GM18907 (cell line): ENCODE results near the gene PTPRC.
A peak's percentile ranks its signal among the peaks of the same experiment; 100 is the strongest.
"Not testable (repeated sequence)": the region's sequence is repeated elsewhere in the genome, so short reads cannot be mapped to it uniquely, and the experiment has no call there.

Experiments
- ATAC-seq: cut with Tn5 transposase; IDR thresholded peaks from one replicate; pipeline ENCODE4 v1.9.1; 2021; ENCODE audit warnings: mild to moderate bottlenecking, moderate library complexity; ENCODE audit not compliant: unreplicated experiment

PTPRC gene, protein sequence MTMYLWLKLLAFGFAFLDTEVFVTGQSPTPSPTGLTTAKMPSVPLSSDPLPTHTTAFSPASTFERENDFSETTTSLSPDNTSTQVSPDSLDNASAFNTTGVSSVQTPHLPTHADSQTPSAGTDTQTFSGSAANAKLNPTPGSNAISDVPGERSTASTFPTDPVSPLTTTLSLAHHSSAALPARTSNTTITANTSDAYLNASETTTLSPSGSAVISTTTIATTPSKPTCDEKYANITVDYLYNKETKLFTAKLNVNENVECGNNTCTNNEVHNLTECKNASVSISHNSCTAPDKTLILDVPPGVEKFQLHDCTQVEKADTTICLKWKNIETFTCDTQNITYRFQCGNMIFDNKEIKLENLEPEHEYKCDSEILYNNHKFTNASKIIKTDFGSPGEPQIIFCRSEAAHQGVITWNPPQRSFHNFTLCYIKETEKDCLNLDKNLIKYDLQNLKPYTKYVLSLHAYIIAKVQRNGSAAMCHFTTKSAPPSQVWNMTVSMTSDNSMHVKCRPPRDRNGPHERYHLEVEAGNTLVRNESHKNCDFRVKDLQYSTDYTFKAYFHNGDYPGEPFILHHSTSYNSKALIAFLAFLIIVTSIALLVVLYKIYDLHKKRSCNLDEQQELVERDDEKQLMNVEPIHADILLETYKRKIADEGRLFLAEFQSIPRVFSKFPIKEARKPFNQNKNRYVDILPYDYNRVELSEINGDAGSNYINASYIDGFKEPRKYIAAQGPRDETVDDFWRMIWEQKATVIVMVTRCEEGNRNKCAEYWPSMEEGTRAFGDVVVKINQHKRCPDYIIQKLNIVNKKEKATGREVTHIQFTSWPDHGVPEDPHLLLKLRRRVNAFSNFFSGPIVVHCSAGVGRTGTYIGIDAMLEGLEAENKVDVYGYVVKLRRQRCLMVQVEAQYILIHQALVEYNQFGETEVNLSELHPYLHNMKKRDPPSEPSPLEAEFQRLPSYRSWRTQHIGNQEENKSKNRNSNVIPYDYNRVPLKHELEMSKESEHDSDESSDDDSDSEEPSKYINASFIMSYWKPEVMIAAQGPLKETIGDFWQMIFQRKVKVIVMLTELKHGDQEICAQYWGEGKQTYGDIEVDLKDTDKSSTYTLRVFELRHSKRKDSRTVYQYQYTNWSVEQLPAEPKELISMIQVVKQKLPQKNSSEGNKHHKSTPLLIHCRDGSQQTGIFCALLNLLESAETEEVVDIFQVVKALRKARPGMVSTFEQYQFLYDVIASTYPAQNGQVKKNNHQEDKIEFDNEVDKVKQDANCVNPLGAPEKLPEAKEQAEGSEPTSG (N-terminal part only)

DNA sequence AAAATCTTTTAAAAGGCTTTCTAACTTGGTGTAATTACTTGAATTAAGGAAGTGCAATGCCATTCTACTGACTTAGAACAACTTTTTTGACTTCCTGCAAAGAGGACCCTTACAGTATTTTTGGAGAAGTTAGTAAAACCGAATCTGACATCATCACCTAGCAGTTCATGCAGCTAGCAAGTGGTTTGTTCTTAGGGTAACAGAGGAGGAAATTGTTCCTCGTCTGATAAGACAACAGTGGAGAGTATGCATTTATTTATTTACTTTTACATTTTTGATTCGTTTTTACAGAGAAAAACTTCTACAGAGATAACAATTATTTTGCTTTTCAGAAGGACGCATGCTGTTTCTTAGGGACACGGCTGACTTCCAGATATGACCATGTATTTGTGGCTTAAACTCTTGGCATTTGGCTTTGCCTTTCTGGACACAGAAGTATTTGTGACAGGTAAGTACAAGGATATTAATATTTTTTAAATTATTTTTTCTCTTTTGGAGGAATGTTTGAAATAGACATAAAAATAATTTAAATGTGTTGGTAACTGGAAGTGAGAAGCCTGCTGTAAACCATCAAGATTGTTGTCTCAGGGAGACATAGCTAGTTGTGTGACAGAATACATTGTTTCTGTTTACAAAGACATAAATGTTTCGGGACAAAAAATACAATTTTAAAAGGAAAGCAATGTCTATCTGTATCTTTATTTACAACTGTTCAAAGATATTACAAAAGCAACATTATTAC, at the start of gene PTPRC:
PTPRC (plus strand) TSS at position 147 of the 742 bp plus-strand sequence; CDS start at position 376, 229 bp downstream.
- ATAC-seq: peak; percentile 77

DNA sequence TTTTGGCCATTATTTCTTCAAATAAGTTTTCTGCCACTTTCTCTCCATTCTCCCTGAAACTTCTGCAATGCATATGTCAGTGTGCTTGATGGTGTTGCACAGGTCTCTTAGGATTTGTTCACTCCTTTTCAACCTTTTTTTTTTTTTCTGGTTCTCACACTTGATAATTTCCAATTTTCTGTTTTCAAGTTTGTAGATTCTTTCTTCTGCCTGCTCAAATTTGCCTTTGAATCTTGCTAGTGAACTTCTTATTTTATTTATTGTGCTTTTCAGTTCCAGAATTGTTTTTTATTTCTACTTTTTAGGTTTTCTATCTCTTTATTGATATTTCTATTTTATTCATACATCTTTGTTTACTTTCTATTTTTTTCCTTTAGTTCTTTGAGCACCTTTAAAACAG, 48.4 kb upstream of the PTPRC start:
- ATAC-seq: no peak

DNA sequence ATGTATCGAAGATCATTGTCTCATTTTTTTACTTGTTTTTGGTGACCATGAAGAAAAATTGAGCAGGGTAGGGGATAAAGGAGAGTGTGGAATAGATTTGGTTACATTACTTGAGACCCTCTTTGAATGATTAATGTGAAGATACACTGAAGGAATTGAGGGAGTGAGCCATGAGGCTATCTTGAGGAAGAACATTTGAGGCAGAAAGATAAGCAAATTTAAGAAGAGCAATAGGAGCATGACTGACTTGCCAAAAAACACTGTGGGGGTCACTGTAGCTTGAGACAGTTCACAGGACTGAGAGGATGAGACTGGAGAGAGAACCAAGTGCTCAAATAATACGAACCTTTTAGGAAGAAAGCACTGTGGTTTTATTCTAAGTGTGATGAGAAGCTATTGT, 43.1 kb upstream of the PTPRC start:
- ATAC-seq: no peak

DNA sequence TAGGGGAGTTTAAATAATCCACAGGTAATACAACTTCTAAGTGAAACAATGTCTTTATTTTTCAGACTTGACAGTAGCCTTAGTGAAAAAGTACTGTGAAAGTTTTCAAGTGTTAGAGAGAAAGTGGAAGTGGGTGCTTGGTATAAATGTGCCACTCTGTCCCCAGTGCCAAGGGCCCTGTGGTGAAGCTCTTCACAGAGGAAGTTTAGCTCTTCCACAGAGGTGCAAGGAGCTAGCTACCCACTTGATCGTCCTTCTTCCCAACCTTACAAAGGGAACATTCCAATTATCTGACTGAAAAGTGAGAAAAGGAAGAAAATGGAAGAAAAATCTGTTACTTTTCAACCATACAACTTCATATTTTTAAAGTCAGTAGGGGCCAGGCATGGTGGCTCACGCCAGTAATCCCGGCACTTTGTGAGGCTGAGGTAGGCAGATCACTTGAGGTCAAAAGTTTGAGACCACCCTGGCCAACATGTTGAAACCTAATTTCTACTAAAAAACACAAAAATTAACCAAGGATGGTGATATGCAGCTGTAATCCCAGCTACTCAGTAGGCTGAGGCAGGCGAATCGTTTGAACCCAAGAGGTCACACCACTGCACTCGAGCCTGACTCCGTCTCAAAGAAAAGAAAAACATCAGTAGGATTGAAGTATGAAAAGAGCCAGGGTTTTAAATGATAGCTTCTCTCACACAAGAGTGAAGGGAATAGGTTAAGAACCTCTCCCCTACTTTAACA, 41.0 kb upstream of the PTPRC start:
- no peak for ATAC-seq

DNA sequence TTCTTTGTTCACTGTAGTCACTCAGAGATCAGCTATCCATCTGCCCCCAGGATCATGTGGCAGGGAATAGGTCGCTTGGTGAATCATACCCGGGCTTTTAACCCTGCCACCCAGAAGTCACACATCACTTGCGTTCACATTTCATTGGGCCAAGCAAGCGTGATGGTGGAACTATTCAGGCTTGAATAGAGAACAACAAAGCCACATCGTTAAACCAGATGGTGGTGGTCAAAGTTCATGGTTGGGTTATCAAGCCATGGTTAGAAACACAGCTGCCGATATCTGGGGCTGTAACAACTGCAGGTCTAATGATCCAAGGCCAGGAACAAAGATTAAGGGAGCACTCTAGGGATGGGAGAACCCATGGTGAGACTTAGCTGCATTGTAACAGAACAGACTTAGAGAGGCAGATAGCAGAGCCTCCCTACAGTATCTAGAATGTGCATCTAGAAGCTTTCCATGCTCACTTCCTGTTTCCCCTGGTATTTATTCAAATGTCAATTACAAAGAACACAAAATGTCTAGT, 40.0 kb upstream of the PTPRC start:
- peak; percentile 87 for ATAC-seq

DNA sequence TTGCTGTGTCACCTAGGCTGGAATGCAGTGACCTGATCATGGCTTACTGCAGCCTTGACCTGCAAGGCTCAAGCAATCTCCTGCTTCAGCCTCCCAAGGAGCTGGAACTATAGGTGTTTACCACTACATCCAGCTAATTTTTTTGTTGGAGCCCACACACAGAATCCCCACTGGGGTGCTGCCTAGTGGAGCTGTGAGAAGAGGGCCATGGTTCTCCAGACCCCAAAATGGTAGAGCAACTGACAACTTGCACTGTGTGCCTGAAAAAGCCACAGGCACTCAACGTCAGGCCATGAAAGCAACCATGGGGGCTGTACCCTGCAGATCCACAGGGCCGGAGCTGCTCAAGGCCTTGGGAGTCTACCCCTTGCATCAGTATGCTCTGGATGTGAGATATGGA, 39.1 kb upstream of the PTPRC start:
- ATAC-seq: no peak

DNA sequence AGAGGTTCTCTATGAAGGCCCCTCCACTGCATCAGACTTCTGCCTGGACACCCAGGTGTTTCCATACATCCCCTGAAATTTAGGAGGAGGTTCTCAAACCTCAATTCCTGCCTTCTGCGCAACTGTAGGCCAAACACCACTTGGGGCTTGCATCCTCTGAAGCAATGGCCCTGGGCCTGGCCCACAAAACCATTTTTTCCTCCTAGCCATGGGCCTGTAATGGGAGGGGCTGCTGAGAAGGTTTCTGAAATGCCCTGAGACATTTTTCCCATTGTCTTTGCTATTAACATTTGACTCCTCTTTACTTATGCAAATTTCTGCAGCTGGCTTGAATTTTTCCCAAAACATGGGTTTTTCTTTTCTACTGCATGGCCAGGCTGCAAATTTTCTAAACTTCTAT, 37.9 kb upstream of the PTPRC start:
- ATAC-seq: no peak

DNA sequence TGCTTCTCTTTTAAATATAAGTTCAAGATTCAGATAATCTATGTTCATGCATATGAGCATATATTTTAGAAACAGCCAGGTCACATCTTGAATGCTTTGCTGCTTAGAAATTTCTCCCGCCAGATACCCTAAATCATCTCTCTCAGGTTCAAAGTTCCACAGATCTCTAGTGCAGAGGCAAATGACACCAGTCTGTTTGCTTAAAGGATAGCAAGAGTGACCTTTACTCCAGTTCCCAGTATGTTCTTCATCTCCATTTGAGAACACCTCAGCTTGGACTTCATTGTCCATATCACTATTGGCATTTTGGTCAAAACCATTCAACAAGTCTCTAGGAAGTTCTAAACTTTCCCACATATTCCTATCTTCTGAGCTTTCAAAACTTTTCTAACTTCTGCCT, 37.5 kb upstream of the PTPRC start:
- not testable (repeated sequence) for ATAC-seq

DNA sequence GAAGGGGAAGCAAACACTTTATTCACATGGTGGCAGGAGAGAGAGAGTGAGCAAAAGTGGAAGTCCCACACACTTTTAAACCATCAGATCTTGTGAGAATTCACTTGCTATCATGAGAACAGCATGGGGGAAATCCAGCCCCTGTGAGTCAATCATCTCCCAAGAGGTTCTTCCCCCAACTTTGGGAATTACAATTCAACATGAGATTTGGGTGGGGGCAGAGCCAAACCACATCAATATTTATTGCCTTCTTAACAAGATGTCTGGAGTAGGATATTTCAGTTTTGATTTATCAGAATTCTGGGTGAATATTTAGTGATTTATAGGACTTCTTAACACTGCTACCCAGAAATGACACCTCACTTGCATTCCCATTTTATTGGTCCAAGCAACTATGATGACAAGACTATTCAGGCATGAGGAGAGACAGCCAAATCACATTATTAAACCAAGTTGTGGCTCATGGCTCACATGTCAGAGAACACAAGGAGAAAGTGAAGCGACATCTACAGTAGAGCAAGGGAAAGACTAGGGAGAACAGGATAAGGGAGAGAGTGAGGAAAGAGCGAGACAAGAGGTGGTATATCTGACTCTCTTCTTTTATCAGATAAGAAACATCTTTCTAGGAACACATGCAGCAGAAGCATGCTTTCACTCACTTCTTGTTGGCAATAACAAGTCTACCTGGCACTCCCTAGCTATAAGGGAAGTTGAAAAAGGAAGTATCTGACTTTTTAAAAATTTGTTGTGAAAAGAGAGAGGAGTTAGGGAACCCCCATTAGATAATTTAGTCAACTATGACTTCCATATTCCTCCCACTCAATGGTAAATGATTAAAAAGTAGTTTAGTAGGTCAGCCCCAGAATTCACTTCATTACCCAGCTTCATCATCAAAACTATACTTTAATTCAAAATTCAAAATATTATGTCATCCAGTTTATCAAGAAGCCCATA, 36.6 kb upstream of the PTPRC start:
- peak; percentile 17 for ATAC-seq

DNA sequence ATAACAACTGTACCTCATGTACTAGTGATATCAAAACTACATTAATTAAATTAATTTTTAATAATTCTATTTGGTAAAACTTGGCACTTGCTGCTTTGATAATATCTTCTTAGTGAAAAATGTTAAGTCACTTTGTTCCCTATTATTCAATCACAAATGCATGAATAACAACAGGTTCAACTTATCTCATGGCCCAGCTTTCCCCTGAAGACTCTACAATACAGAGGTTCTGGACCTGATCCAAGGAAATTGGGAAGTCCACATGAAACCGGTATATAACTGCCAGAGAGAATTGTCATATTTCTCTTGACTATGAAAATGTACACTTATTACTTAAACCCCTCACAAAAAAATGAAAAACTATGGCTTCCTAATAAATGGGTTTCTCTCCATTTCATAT, 33.9 kb upstream of the PTPRC start:
- ATAC-seq: no peak

DNA sequence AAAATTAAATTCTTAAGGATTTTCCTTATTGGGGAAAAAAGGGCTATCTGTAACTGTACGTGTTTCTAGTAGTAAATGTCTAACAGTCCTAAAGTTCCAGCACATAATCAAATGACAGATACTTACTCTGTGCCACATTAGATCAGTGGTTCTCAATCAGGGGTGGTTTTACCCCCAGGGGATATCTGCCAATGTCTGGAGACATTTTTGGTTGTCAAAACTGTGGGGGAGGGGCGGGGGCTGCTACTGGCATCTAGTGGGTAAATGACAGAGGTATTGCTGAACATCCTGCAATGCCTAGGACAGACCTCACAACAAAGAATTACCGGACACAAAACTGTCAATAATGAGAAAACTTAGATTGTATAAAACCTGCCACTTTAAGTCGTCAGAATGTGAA, 33.4 kb upstream of the PTPRC start:
- ATAC-seq: no peak

DNA sequence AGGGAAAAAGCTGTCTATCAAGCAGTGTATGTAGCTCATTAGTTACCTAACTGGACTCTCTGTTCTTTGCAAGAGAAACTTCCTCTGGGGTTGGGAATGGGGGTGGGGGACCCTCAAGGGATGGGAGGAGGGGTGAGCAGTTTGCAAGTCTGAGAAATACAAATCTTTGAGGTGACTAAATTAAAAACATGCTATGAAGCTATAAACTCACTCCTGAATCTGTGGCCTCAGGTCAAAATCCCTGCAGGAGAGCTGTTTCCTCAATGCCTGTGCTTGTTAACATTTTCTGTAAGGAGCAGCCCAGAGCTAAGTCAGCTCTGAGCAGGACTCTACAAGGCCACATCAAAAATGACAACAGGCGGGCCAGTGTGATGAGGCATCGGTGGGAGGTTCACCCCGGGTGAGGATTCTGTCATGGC, 32.8 kb upstream of the PTPRC start:
- ATAC-seq: no peak

DNA sequence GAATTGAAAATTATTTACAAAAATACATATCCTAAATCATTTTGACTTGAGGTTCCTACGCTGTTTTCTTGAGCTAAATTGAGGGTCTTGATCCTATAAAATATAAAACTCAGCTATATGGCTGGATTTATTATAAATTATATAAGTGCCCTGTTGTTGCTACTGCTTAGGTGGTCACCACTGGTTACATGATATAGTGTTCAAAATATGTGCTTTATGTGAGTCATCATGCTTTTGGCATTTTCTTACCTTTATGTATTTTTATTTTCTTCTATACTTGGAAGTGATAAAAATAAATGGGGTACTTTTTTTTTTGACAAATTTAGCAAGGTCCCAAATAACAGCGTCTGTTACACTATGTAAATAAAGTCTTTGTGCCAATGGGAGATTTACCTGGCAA, 31.1 kb upstream of the PTPRC start:
- ATAC-seq: no peak

DNA sequence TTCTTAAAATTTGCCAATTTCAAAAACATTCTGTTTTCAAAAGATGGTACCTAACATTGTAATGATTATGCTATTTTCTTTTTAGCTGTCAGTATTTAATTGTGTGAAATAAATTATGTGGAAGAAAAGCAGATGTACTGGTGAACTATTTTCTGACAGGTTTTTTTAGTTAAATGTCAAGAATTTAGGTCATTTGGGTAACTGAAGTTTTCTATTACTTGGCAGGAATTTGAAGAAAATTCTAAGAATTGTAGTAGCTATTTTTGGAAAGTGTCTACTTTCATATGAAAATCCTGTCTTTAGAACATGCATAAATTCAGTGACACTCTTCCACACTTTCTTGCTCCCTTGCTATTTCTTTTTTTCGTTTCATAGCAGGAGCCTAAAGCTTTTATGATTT, 28.5 kb upstream of the PTPRC start:
- no peak for ATAC-seq

DNA sequence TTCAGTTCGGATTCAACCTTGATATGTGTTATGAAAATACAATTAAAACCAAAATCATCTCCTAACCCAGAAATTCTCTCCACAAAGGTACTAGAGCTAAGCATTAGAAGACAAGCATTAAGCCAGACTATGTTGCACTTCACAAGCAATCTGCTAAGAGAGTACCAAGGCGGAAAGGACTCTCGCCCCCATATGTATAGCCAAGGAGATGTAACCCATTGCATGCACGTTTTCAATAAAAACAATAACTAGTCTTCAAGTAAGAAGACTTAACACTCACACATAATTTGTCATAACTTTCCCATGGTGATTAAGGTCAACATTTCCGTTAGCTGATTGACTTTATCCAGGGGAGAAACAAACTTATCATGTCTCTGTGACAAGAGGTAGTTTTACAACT, 27.6 kb upstream of the PTPRC start:
- ATAC-seq: no peak

DNA sequence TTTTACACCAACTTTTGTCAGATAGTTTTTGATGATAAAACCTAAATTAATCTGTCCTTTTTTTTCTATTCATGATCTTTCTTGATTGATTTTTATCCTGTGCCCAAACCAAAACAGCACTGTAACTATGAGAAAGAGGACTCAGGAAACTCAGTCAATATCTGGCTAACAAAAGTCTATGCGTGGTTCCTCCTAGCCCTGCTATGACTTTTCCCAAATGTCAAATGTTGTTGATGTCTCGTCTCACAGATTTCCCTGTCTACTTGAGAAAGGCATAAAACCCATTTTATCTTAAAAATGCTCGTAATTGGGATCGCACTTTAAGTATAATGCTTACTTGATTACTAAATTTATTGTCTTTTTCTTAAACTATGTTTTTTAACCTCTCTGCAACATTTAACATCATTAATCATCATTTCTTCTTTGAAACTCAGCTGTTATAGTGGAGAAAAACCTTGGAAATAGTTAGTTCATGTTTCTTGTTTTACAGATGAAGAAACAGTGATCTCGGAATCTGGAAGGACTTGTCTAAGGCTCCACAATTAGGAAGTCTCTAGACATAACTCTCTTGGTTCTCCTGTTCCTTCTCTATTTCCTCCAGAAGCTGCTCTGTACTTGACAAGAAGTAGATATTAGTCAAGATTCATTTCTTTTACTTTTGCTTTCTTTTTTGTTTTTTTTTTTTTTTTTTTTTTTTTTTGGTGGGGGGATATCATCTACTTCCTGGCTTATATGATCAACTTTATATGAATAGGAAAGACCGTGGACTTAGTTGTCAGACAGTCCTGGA, 26.2 kb upstream of the PTPRC start:
- no peak for ATAC-seq

DNA sequence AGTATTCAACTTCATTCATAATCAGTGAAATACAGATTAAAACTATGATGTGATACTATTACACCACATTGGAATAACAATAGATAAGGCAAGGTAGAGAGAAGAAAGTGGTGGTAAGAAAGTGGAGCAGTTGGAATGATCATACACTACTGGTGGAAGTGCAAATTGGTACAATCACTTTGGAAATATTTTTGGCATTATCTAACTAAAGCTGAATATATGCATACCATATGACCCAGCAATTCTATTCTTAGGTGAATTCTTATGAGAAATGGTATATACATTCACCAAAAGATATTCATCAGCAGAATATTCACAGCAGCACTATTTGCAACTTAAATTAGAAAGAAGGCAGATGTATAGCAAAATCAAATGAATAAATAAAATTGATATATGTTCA, 21.4 kb upstream of the PTPRC start:
- no peak for ATAC-seq
